H4 (cell line): ENCODE data around the gene FRAS1. TPM values are rescaled to one million over a fixed set of nuclear protein-coding genes. Genes with fewer than 3 reads are reported as not detected.
"Not testable (repeated sequence)": the region's sequence is repeated elsewhere in the genome, so short reads cannot be mapped to it uniquely, and the experiment has no call there.

Experiments
- DNase-seq: peaks from one replicate; pipeline ENCODE4 v3.0.0-alpha.2; 2015; ENCODE audit warnings: low spot score
- total RNA-seq: library from RNA; depleted of rRNA; stranded (reverse); fragments of >200 nt; shearing (Covaris generic); gene quantifications from 2 replicates; pipeline ENCODE4 v1.2.3, GENCODE V29; 2014

The FRAS1 gene
- total RNA-seq, 1 experiment from 2014 or later, result 0.43 TPM

- DNase-seq, result no peak
Measured at GRCh38 chr4:78545275-78546246, 488.4 kb downstream of the FRAS1 start.

GRCh38 chr4:78547899-78548298, 490.8 kb downstream of the FRAS1 start:
- DNase-seq, result not testable (repeated sequence)

- not testable (repeated sequence) for DNase-seq
Measured at GRCh38 chr4:78548889-78549288, 491.8 kb downstream of the FRAS1 start.

GRCh38 chr4:78551420-78552351, 494.6 kb downstream of the FRAS1 start, which contains the start of gene ANXA3:
TSS of gene ANXA3 (plus strand) at chr4:78551770. CDS start at chr4:78554474, 2,704 bp downstream.
- DNase-seq, result no peak

GRCh38 chr4:78552389-78553042, 495.4 kb downstream of the FRAS1 start:
- peak; percentile 45 for DNase-seq

GRCh38 chr4:78553043-78553396, 495.9 kb downstream of the FRAS1 start:
- DNase-seq, result no peak

- no peak for DNase-seq
Measured at GRCh38 chr4:78553529-78554060, 496.5 kb downstream of the FRAS1 start.

- DNase-seq, result no peak
Measured at GRCh38 chr4:78556665-78557064, 499.5 kb downstream of the FRAS1 start.

- DNase-seq, result no peak
Measured at GRCh38 chr4:78557841-78558240, 500.7 kb downstream of the FRAS1 start.

- DNase-seq, result no peak
Measured at GRCh38 chr4:78558410-78558809, 501.3 kb downstream of the FRAS1 start.

- DNase-seq, result no peak
Measured at GRCh38 chr4:78560296-78560963, 503.3 kb downstream of the FRAS1 start.

- no peak for DNase-seq
Measured at GRCh38 chr4:78561677-78562076, 504.6 kb downstream of the FRAS1 start.

GRCh38 chr4:78562687-78563086, 505.6 kb downstream of the FRAS1 start:
- no peak for DNase-seq

- peak; percentile 35 for DNase-seq
Measured at GRCh38 chr4:78565971-78566372, 508.8 kb downstream of the FRAS1 start.

- no peak for DNase-seq
Measured at GRCh38 chr4:78566834-78567499, 509.8 kb downstream of the FRAS1 start.

- DNase-seq, result no peak
Measured at GRCh38 chr4:78567500-78568060, 510.5 kb downstream of the FRAS1 start.

- no peak for DNase-seq
Measured at GRCh38 chr4:78568640-78569305, 511.6 kb downstream of the FRAS1 start.

GRCh38 chr4:78569306-78569821, 512.2 kb downstream of the FRAS1 start:
- DNase-seq, result peak; percentile 47

- DNase-seq, result no peak
Measured at GRCh38 chr4:78570117-78570516, 513.0 kb downstream of the FRAS1 start.
